ENCODE results near the gene GRB14.

GRB14 gene

GRCh38 chr2:164609790-164610189, 11.5 kb downstream of the GRB14 start:
- DNase-seq: no peak

- DNase-seq: no peak
Measured at GRCh38 chr2:164606557-164606956, 14.7 kb downstream of the GRB14 start.

- DNase-seq: no peak
Measured at GRCh38 chr2:164605295-164605694, 16.0 kb downstream of the GRB14 start.

- no peak for DNase-seq
Measured at GRCh38 chr2:164600763-164601162, 20.5 kb downstream of the GRB14 start.

- no peak for DNase-seq
Measured at GRCh38 chr2:164599954-164600589, 21.2 kb downstream of the GRB14 start.

GRCh38 chr2:164597983-164598382, 23.3 kb downstream of the GRB14 start:
- no peak for DNase-seq

- DNase-seq: no peak
Measured at GRCh38 chr2:164595031-164595430, 26.3 kb downstream of the GRB14 start.

GRCh38 chr2:164593959-164594358, 27.3 kb downstream of the GRB14 start:
- no peak for DNase-seq

- no peak for DNase-seq
Measured at GRCh38 chr2:164593541-164593940, 27.7 kb downstream of the GRB14 start.

- DNase-seq: no peak
Measured at GRCh38 chr2:164589522-164589921, 31.8 kb downstream of the GRB14 start.

- DNase-seq: no peak
Measured at GRCh38 chr2:164581050-164581449, 40.2 kb downstream of the GRB14 start.

GRCh38 chr2:164574931-164575330, 46.4 kb downstream of the GRB14 start:
- no peak for DNase-seq

- DNase-seq: no peak
Measured at GRCh38 chr2:164570475-164570874, 50.8 kb downstream of the GRB14 start.

- DNase-seq: no peak
Measured at GRCh38 chr2:164569378-164569777, 51.9 kb downstream of the GRB14 start.

- no peak for DNase-seq
Measured at GRCh38 chr2:164568317-164568716, 53.0 kb downstream of the GRB14 start.

GRCh38 chr2:164567335-164567989, 53.8 kb downstream of the GRB14 start:
- DNase-seq: no peak

GRCh38 chr2:164565359-164565758, 55.9 kb downstream of the GRB14 start:
- no peak for DNase-seq

- DNase-seq: no peak
Measured at GRCh38 chr2:164562666-164563065, 58.6 kb downstream of the GRB14 start.

- DNase-seq: no peak
Measured at GRCh38 chr2:164561991-164562390, 59.3 kb downstream of the GRB14 start.

- DNase-seq: no peak
Measured at GRCh38 chr2:164561416-164561815, 59.9 kb downstream of the GRB14 start.

- no peak for DNase-seq
Measured at GRCh38 chr2:164560902-164561301, 60.4 kb downstream of the GRB14 start.

GRCh38 chr2:164560181-164560792, 61.0 kb downstream of the GRB14 start:
- no peak for DNase-seq

- no peak for DNase-seq
Measured at GRCh38 chr2:164558450-164558849, 62.8 kb downstream of the GRB14 start.

GRCh38 chr2:164554487-164554886, 66.8 kb downstream of the GRB14 start:
- DNase-seq: no peak

- no peak for DNase-seq
Measured at GRCh38 chr2:164551519-164551918, 69.8 kb downstream of the GRB14 start.
